Measurements from ENCODE around the gene INSYN1.

INSYN1 gene

DNA sequence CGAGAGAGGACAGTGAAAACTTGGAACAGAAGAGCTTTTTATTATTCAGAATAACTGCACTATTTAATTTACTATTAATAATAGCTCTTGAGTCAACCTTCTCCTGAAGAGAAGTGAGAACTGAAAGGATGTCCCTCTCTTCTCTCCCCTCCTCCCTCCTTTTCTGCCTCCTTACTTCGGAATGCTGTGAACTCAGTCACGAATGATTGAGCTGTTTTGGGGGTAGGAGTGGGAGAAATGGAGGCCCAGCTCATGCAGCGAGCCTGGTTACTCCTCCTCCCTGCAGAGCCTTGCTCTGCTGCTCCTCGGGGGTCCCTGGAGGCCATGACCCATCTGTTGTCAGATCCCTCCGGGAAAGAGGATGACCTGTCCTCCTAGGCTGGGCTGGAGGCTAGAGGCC lies 20.3 kb upstream of the INSYN1 start:
- no peak for DNase-seq

DNA sequence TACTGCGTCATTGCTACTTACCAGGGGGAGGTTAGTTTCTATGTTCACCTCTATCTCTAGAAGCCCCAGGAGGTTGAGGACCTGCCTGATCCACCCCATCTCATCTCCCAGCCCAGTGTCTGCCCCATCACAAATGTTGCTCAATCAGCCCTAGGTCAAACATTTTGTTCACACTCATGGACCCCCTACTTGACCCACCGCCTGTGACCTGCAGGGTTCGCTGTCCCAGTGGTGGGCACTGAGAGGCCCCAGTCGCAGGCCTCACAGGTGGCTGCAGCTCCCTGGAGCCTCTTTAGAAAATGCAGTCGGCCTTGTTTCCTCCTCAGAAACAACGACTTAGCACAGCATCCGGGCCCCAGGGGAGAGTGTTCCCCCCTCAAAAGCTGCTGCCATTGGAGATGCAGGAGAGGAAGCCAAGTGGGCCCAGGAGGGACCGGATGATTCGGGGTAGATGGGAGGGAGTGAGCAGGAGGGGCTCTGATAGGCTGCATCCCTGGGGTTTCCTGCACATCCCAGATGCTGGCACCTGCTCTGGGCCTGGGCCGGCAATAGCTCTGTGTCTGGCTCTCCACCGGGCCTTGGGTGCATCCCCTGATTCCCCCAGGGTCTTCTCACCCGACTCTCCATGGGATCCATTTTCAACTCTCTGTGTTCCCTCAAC lies 18.4 kb upstream of the INSYN1 start:
- no peak for DNase-seq

DNA sequence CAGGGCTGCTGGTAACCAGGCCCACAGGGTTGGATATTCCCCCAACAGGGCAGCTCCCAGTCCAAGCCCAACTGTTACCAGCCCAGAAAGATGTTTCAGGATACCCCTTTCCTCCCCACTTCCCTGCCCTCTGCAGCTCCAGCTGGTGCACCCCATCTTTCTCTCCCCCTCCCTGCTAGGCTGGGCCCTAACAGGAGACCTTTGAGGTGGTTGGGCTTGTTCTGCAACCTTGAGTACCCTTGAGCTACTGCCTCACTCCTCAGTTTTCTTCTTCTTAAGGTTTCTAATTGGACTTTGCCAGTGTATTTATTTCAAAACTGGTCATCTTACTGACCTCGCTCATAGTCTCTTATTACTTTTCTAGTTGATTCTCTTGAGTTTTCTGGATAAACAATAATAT lies 16.9 kb upstream of the INSYN1 start:
- no peak for DNase-seq

DNA sequence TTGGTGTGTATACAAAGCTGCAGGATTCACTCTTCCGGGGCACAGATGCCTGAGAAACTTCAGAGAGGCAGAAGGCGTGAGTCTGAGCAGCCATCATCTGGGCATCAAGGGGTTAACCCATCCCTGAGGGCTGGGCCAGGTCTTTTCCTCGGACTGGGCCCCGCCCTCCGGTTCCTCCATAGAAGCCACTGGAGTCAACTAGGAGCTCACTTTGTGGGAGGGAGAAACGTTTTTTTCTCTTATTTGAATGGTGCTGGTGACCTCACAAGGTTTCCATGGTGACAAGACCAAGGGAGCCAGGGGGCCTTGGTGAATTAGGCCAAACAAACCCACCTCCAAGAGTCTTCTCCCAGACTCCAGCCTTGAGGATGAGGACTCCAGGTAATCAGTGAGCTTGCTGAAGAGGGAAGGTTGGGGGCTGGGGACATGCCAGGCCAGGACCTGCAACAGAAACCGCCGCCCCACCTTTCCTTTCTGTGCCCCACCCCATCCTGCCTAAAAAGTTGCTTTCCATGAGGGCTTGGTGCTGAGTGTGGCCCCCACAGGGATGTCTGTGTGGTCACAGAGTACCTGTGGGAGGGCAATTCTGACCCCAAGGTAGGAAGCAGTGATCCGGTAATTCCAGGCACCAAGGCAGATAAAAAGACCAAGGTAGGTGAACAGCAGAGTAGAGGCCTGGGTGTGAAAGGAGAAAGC lies 14.8 kb upstream of the INSYN1 start:
- DNase-seq = no peak

DNA sequence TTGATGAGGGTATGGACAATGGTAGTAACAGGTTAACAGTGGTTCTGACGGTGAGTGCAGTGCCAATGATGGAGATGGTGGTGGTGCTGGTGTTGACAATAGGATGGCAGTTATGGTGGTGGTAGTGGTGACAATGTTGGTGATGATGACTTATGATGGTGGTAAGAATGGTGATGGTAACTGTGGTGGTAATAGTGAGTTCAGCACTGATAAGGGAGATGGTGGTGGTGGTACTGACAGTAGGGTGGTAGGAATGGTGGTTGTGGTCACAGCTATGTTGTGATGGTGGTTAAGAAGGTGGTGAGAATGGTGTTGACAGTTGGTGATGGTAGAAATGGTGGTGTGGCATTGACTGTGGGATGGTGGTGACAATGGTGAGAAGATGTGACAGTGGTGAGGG lies 13.4 kb upstream of the INSYN1 start:
- no peak for DNase-seq

DNA sequence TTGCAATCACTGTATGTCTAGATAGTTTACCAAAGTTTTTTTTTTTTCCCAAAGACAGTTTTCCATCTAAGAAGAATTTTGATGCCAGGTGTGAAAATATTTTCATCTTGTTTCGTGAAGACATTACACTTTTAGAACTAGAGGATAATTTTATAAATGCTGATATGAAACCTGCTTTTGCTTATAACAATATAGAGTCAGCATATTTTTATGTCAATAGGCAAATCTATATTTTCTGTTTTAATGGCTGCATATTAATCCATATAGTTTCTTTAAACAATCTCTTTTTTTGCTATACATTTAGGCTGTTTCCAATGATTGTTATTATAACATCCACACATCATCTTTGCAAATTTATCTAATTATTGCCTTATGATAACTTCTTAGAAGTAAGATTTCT lies 12.6 kb upstream of the INSYN1 start:
- DNase-seq = no peak

DNA sequence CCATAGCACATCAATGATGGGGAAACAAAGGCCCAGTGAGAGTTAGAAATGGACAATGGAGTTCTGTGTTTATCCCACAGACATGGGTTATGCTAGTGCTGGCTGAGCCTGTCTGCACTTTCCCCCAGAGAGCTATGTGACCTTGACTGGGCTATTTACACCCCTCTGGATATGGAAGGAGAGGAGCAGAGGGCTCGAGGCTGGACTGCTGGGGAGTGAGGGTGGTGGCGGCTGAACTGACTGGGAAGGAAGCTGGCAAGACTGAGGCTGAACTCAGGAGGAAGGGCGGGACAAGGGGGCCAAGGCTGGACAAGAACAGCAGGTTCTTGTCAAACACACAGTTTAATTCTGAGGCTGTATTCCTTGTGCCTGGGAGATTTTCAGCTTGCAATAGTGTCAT lies 10.8 kb upstream of the INSYN1 start:
- DNase-seq = no peak

DNA sequence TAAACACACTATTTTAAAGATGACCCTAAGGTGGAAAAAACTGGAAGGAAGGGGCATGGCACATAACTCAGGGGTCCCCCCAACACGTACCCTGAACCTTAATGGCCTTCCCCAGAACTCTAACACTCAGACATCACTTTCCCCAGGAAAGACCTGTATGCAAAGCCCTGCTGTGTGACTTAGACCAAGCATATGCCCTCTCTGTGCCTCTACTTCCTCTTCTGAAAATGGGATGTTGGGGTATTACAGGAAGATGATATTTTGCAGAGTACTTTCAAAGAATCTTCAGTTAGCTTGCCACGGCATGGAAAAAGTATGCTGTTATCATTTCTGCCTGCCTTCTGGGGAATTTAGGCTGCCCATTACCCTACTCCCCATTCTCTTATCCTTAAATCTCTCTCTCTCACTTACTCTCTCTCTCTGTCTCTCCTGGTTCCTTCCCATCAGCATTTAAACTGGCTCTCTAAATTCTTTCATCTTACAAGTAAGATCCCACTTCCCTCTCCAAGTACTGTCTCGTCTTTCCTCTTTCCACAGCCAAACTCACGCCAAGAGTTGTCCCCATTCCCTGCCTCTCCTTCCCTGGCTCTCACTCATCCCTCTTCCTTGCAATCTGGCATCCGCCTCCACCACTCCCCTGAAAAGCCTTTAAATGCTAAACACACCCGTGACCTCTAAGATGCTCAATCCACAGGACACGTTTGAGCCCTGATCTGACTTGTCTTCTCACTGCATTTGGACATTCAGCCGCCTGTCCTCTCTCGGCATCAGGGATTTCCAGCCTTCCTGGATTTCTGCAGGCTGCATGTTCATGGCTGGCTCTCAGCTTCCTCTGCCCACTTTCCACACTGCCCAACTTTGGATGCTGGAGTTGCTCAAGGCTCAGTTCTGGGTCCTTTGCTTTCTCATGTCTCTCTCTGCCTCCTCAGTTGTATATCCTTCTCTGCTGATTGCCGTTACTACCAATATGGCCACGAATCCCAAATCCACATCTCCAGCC lies 7.5 kb upstream of the INSYN1 start:
- no peak for DNase-seq

DNA sequence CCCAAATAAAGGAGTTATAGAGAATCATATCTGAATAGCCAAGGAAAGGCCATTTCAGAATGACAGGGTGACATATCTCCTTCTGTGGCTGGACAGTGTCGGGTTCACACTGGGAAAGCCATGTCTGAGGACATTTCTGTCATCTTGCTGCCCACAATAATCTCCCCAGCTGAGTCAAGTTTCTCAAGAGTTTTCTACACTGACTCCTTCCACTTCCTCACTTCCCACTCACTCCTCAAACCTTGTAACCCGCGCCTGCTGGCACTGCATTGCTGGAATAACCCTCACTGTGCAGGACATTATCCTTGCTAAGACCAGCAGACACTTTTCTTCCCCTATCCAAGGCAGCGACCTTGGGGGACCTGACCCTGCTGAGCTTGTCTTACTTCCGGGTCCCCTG lies 5.3 kb upstream of the INSYN1 start:
- no peak for DNase-seq

DNA sequence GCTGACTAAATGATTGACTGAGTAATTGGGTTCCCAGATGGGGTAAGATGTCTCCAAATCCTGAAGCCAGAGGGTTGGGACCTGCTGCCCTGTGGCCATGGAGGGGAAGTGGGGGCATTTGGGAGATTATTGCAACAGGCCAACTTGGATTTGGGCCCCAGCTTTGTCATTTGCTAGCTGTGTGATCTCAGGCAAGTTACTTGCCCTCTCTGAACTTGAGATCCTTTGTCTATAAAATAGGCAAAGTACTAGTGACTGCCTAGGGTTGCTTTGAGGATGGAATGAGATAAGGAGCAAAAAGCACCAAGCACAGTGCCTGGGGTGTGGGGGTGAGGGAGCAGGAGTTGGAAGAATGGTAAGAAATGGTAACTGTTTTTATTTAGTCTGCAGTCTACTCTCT lies 4.4 kb upstream of the INSYN1 start:
- DNase-seq = no peak

DNA sequence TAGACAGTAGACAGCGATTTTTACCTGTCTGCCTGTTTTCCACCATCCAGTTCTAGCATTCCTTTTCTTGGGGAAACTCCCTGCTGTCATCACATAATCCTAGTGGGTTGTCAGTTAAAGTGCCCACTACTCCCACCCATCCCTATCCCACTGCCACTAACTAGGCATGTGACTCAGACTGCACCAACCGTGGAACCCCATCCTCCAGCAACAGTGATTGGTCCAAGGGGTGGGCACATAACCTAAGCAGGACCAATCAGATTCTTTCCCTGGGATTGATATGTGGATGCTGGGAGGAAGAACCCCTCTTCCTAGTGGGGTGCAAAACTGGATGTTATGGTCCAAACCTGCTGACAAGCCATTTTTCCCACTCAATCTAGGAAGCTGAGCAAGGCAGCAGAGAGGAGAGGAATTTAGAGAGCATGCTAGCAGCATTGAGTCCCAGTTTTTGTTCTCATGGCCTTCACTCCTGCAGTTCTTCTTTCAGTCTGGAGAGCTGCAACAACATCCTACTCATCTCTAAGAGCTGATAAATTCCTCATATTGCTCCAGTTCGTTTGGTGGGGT lies 3.9 kb upstream of the INSYN1 start:
- no peak for DNase-seq

DNA sequence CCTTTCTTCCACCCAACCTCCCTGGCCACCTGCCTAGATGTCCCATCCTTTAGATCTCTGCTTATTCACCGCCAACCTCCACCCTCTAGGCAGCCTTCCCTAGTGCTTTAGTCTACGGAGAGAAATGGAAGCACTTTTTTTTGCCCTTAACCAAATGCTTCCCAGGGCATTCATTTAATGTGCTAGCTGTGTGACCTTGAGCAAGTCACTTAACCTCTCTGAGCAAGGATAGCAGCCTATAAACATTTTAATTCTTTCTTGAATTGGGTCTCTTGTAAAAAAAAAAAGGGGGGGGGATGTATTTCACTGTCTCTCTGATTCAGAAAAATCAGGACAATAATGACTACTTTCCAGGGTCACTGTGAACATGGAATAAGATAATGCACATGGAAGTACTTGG lies 3.2 kb upstream of the INSYN1 start:
- DNase-seq = no peak

DNA sequence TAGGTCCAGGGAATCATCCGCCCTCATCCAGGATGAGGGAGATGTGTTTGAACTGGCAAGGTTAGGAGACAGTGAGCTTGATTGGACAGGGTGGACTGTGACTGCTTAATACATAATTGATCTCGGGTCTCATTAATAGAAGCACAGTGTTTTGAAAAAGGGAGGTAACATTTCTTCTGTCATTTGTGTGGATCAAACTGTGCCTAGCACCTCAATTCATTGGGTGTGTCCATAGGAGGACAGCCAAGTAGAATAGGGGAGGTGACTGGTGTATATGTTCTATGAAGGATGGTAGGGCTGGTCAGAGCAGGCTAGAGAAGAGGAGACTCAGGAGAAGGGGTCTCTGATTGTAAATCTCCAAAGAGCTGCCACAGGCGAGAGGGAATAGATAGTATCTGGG lies 2.8 kb upstream of the INSYN1 start:
- DNase-seq = no peak

DNA sequence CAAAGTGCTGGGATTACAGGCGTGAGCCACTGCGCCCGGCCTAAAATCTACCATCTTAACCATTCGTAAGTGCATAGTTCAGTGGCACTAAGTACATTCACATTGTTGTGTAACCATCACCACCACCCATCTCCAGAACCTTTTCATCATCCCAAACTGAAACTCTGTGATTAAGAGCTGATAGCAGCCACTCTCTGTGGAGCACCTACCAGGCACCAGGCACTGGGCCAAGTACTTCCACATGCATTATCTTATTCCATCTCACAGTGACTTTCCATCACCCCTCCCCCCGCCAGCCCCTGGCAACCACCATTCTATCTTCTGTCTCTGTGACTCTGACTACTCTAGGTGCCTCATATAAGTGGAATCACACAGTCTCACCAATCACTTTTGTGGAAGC lies 2.3 kb upstream of the INSYN1 start:
- no peak for DNase-seq

DNA sequence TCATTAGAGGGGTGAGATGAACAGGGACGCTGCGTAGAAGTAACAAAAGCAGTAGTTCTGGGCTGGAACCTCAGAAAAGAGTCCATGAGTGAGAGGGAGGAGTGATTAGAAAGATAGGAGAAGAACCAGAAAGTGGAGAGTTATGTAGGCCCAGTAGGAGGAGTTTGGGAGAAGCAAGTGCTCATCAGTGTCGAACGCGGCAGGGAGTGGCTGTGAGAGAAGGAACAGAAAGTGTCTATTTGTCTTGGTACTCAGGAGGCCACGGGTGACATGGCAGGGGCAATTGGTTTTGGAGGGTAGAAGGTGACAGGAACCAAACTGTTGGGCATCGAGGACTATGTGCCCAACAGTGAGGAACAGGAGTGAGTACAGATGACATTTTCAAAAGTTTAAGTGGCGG lies 1.3 kb upstream of the INSYN1 start:
- DNase-seq = no peak

DNA sequence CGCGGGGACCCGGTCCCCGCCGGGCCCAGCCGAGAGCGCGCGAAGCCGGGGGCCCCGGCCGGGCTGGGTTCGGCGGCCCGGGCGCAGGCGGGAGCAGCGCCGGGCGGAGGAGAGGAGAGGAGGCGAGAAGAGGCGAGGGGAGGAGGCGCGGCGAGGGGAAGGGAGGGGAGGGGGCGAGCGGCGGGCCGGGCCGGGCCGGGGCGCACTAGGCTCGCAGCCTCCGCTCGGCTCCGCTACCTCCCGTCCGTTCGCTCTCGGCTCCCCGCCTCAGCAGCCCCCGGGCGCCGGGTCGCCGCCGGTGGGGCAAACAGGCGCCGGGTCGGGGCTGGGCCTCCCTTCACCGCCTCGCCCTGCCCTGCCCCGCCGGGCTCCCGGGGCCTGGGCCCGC lies 351 bp downstream of the INSYN1 start:
- DNase-seq = no peak

DNA sequence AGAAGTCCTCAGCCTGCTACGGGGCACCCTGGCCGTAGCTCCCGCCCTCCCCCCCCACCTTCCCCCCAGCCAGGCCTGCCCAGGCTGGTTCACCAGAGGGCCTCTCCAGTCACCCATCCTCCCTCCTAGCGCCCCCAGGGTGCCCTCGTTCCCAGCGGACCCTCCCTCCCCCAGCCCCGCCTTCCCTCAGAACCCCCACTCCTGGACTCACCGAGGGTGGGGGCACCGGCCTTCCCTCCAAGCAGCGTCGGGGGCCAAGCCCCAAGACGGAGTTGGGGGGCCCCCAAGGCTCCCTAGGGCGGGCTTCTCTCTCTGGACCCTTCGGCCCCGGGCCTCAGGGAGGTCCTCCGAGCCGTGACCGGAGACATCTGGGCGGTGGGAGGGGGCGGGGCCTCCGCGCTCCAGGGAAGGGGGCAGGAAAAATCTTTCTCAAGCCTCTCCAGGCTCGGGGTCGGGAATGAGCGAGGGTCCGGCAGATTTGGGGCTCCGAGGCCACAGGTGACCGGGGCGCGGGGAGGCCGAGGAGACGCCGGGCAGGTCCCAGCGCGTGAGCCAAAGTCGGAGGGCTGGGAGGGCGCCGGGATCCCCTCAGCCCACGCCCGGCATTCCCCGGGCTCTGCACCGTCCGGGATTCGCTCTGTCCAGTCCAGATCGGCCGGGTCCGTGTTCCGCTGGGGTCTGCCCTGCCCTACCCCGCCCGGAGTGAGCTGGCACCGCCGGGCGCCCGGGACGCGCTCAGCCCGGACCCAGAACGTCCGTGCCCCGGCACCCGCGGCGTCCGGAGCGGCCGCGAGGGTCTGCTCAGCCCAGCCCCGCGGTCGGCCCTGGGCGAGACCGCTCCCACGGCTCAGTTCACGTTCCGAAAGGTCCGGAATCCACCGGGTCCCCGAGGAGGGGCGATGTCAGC lies 999 bp downstream of the INSYN1 start:
- no peak for DNase-seq

DNA sequence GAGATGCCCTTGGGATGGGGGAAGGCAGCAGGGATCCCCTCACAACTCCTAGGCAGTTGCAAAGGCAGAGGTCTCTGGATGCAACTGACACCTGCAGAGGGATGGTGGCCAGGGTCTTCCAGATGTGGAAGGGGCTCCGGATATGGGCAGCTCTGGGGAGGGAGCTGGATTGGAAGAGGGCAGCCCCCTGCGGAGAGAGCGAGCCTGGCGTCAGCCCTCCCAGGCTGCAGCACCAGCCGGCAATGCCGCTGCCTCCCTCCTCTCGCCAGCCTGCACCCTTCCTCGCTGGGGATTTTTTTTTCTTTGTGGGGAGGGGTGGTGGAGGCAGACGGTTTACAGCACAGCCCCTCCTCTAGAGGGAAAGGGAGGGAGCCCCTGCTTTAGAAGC lies 1.6 kb downstream of the INSYN1 start:
- DNase-seq = no peak

DNA sequence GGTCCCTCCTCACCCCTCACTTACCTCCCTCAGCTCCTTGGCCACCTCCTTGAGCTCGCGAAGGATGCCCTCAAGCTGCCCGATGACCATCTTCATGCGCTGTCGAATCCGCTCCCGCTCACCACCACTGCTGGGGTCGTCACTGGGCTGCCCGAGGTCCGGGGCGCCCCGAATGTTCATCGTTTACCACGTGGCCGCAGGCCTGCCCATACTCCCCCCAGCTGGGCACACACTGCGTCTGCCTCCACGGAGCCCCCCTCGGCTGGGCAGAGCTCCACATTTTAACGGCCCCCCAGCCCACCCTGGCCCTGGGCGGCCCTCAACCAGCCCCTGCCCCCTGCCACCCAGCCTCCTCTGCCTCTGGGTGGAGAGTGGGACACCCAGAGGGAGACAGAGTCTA lies 2.2 kb downstream of the INSYN1 start:
- DNase-seq = no peak

DNA sequence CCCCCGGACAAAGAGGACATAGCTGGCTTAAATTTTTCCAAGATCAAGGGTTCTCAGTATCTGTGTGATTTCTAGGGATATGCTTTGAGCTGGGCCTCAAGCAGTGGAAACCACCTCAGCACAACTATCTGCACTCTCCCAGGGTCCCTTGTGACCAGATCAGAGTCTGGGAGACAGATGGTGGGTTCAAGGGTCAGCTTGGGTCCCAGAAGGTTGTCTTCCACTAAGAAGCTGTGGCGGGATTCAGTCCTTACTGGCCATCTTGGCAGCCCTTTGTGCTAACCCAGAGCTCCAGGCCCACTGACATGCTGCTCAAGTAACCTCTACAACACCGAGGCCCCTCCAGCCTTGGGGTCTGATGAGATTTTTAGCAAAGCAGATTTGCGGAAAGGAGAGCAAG lies 2.7 kb downstream of the INSYN1 start:
- no peak for DNase-seq

DNA sequence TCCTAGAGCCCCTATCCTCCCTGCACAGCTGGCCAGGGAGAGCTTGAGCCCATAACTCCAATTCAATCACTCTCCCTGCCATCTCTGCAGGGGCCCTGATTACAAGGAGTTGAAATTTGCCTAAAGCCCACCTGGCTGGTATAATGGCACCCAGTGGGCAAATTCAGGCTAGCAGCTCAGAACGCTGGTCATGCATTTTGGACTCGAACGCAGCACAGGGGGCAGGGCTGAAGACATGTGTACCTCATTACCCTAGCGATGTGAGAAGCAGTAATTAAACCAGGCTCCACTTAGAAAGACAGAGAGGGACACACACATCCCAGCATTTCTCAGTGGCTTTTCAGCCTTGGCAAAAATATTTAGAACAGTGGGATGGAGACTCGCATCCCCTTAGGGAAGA lies 3.2 kb downstream of the INSYN1 start:
- no peak for DNase-seq

DNA sequence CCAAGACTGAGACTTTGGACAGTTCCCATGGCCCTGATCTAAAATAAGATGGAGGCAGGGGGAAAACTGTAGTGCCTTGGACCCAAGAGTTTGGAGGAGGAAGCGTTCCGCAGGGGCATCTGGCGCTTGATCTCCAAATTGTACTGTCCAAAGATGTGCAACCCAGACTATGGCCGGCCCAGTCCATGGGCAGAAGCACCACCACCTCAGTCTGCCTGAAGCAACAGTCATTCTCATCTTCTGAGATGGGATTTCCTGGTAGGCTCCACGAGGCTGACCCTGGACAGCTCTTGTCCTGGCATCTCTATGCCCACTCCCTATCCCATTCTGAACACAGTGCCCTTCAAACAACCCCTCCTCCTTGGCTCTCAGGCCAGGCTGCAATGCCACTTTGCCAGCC lies 3.6 kb downstream of the INSYN1 start:
- DNase-seq = no peak

DNA sequence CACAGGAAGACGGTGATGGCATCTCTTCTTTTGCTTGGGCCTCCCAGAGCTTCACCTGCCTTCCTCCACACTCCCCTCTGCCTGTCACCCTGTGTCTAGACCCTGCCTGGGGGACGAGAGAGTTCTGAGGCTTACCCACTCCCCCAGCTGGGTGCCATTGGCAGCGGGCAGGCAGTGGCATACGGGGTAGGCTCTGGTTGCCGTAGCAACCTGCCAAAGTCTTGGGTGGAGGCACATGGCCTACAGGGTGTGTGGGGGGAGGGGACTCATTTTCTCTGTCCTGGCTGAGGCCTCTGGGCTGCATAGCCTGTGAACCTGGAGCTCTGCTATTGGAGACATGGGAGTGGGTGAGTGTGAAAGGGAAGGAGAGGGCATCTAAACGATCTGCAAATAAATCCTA lies 4.4 kb downstream of the INSYN1 start:
- no peak for DNase-seq
